ENCODE measurements around the gene HEATR1. TPM values are rescaled to one million over a fixed set of nuclear protein-coding genes. Genes with fewer than 3 reads are reported as not detected.
"Not testable (repeated sequence)": the region's sequence is repeated elsewhere in the genome, so short reads cannot be mapped to it uniquely, and the experiment has no call there.

Gene HEATR1
- total RNA-seq, 1 experiment from 2014 or later: 42.8 TPM

- DNase-seq (ENCODE audit: low read depth): no peak
Measured at GRCh38 chr1:236515443-236515958, 88.8 kb downstream of the HEATR1 start.

- DNase-seq (ENCODE audit: low read depth): no peak
Measured at GRCh38 chr1:236514703-236515442, 89.4 kb downstream of the HEATR1 start.

- DNase-seq (ENCODE audit: low read depth): no peak
Measured at GRCh38 chr1:236511735-236512418, 92.4 kb downstream of the HEATR1 start.

GRCh38 chr1:236509647-236510401 is 94.5 kb downstream of the HEATR1 start:
- no peak for DNase-seq (ENCODE audit: low read depth)

GRCh38 chr1:236509203-236509602 is 95.1 kb downstream of the HEATR1 start:
- DNase-seq (ENCODE audit: low read depth): no peak

GRCh38 chr1:236508593-236509027 is 95.7 kb downstream of the HEATR1 start:
- DNase-seq (ENCODE audit: low read depth): no peak

- DNase-seq (ENCODE audit: low read depth): no peak
Measured at GRCh38 chr1:236507022-236507700, 97.2 kb downstream of the HEATR1 start.

GRCh38 chr1:236504338-236504737 is 100.0 kb downstream of the HEATR1 start:
- DNase-seq (ENCODE audit: low read depth): not testable (repeated sequence)

- DNase-seq (ENCODE audit: low read depth): peak; percentile 87
Measured at GRCh38 chr1:236502972-236503639, 101.2 kb downstream of the HEATR1 start.

GRCh38 chr1:236502579-236502971 is 101.7 kb downstream of the HEATR1 start:
- DNase-seq (ENCODE audit: low read depth): peak; percentile 22

GRCh38 chr1:236501093-236501492 is 103.2 kb downstream of the HEATR1 start:
- DNase-seq (ENCODE audit: low read depth): no peak

Other genes starting within 250 kb of the HEATR1 start
- 3.7 and 3.8 TPM in 2 replicates for gene EDARADD, start 210.2 kb downstream of the HEATR1 start, total RNA-seq (2014; rRNA removed; shearing (Covaris generic))
- 20.8 and 43.6 TPM in 2 replicates for gene LGALS8, start 80.5 kb downstream of the HEATR1 start, total RNA-seq (2014; rRNA removed; shearing (Covaris generic))
- 9.1 and 11.8 TPM in 2 replicates for gene ACTN2, start 82.0 kb upstream of the HEATR1 start, total RNA-seq (2014; rRNA removed; shearing (Covaris generic))
- gene MTR, start 190.8 kb upstream of the HEATR1 start, total RNA-seq (2014; rRNA removed; shearing (Covaris generic)): 17.0 and 20.3 TPM in 2 replicates

Measured in HT1080 (cell line).